Panc1 (cell line): ENCODE measurements around the gene GRHL1. TPM values are rescaled to one million over a fixed set of nuclear protein-coding genes. Genes with fewer than 3 reads are reported as not detected.

Source experiments
- ATAC-seq: fragments of 200-7000 bp; cut with Tn5 transposase; 2 replicates; pipeline ENCODE4 v1.9.1; 2020; ENCODE audit warnings: mild to moderate bottlenecking, moderate library complexity
- BruUV-seq: library from RNA; stranded (reverse); fragments of 400-500 nt; replicated peaks from 2 replicates; lab custom pipeline; 2021; lab: Mats Ljungman, UMichigan
- CTCF ChIA-PET: fragments of 300-600 bp; sonication (Branson Sonifier 250); formaldehyde crosslinking; loops from one replicate; lab custom pipeline; 2022; ENCODE audit warnings: antibody characterized with exemption; lab: Charles Lee
- POLR2A ChIA-PET: fragments of 300-600 bp; sonication (Branson Sonifier 250); formaldehyde crosslinking; loops from one replicate; lab custom pipeline; 2022; ENCODE audit warnings: antibody characterized with exemption; lab: Charles Lee
- DNase-seq: peaks from one replicate; pipeline ENCODE4 v3.0.0-alpha.2; 2010; ENCODE audit warnings: low read depth, low spot score
- H3K27ac ChIP-seq: 2 replicates; pipeline ENCODE4 v1.5.1; 2011; ENCODE audit warnings: mild to moderate bottlenecking, low read length, inconsistent platforms
- H3K27me3 ChIP-seq: fragments of 200-500 bp; sonication (Bioruptor generic); 2 replicates; pipeline ENCODE4 v1.6.0; 2014; ENCODE audit warnings: low read length, inconsistent platforms; ENCODE audit not compliant: control insufficient read depth, insufficient read depth
- H3K36me3 ChIP-seq: fragments of 200-500 bp; sonication (Bioruptor generic); 2 replicates; pipeline ENCODE4 v1.5.1; 2014; ENCODE audit warnings: inconsistent platforms, mild to moderate bottlenecking, low read length, moderate library complexity; ENCODE audit not compliant: control insufficient read depth, insufficient read depth
- H3K4me1 ChIP-seq: 2 replicates; pipeline ENCODE4 v1.5.1; 2011; ENCODE audit warnings: inconsistent platforms, mild to moderate bottlenecking, low read length, moderate library complexity; ENCODE audit not compliant: control insufficient read depth, insufficient read depth
- H3K4me3 ChIP-seq, 2 experiments: 2 replicates each; pipeline ENCODE4 v1.5.1; 2011 to 2012; ENCODE audit warnings: low read depth in 2 of 2, low read length in 2 of 2, mild to moderate bottlenecking in 2 of 2, inconsistent platforms in 1 of 2, moderate library complexity in 1 of 2
- H3K9me3 ChIP-seq: fragments of 200-500 bp; sonication (Bioruptor generic); 2 replicates; pipeline ENCODE4 v1.5.1; 2014; ENCODE audit warnings: low read depth, mild to moderate bottlenecking, inconsistent platforms, low read length, moderate library complexity; ENCODE audit not compliant: control insufficient read depth, insufficient read depth
- POLR2AphosphoS5 ChIP-seq: IDR thresholded peaks from 2 replicates; pipeline ENCODE4 v1.6.1; 2012; ENCODE audit warnings: mild to moderate bottlenecking, low read depth, low read length, moderate library complexity
- SIN3A ChIP-seq: IDR thresholded peaks from 2 replicates; pipeline ENCODE4 v1.6.1; 2012; ENCODE audit warnings: low read depth, mild to moderate bottlenecking, low read length, moderate library complexity, borderline replicate concordance; ENCODE audit not compliant: insufficient read depth
- TCF7L2 ChIP-seq: IDR thresholded peaks from 2 replicates; pipeline ENCODE4 v1.6.1; 2011; ENCODE audit warnings: mild to moderate bottlenecking, low read depth, low read length, inconsistent platforms
- in situ Hi-C: cut with HindIII; loops from 2 replicates; pipeline ENCODE4 v1.10.0; 2016; ENCODE audit warnings: low sequenced_read_pairs, low pct_unique_long_range_greater_than_20kb
- intact Hi-C: fragments of 100-400 bp; cut with micrococcal nuclease; formaldehyde crosslinking; loops from one replicate; pipeline ENCODE4 v1.10.0; 2022; ENCODE audit not compliant: unreplicated experiment
- total RNA-seq: library from RNA; stranded (reverse); gene quantifications from one replicate; pipeline ENCODE4 v1.2.1, GENCODE V29; 2021; ENCODE audit not compliant: unreplicated experiment
- TF ChIP-seq, protein P1 (sequence below), 2 experiments: IDR thresholded peaks; 2 replicates each; pipeline ENCODE4 v1.6.1; 2011 to 2012; ENCODE audit warnings: low read depth in 2 of 2, control low read depth in 1 of 2, low read length in 1 of 2, mild to moderate bottlenecking in 1 of 2, moderate library complexity in 1 of 2; ENCODE audit not compliant: insufficient read depth in 1 of 2
- TF ChIP-seq, protein P2 (sequence below): fragments of 450-650 bp; IDR thresholded peaks from 2 replicates; pipeline ENCODE4 v1.5.1; 2017; ENCODE audit warnings: mild to moderate bottlenecking

GRHL1 gene
- total RNA-seq, 1 experiment from 2014 or later, result 4.7 TPM

DNA sequence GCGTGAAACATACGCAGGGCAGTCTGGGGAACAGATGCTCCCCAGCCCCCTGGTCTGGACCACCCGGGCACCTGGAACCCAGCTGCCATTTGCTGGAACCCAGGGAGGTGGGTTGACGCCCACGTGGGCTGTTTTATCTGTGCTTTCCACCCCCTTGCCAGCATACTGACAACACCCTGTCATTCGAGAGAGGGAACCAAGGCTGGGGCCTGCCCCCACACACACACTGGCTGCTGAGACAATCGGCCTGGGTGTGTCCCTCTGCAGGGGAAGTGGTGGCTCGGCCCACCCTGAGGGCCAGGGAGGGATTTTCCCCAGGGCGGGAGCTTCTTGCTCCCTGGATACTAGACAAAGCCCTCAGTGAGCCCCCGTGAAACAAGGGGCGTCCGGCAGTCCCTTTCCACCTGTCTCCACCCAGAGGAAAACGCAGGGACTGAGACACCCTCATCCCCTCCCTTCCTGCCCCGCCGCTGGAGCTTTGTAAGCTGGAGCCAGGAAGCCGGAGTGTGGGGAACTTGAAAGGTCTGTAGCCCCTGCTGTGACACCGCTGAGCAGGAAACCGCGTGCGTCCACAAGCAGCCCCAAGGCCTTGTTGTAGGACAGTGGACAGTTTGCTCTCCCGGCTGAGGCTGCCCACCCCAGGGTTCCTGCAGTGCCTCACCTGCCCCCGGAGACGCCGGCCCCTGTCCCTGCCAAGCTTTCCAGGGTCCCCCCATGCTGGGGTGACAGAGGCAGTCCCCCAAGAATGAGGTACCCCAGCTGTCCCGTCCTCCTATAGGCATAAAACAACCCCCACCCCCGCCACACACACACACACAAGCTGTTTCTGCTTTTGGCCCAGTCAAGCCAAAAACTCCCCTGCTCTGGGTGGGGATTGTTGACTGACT is 77.7 kb downstream of the GRHL1 start:
- in situ Hi-C loops (no loop called here), intact Hi-C loops (no loop called here)
- Histone ChIP-seq H3K4me3 (no peak overlapping the region), H3K9me3 (no peaks in the 10 kb centered on the region), H3K36me3 (no peaks in the 10 kb centered on the region), H3K27ac (no peak overlapping the region), H3K27me3 (no peaks in the 10 kb centered on the region), H3K4me1 (peaks cover 4% of the 10 kb centered on the region; the same call in 1 of the 2 replicates)
- no TSS peak for BruUV-seq
- DNase-seq (no peak), ATAC-seq (peak; percentile 37; the same call in 1 of the 2 replicates)
- no peak for TF ChIP-seq TCF7L2
- TF ChIP-seq, protein P1, sequence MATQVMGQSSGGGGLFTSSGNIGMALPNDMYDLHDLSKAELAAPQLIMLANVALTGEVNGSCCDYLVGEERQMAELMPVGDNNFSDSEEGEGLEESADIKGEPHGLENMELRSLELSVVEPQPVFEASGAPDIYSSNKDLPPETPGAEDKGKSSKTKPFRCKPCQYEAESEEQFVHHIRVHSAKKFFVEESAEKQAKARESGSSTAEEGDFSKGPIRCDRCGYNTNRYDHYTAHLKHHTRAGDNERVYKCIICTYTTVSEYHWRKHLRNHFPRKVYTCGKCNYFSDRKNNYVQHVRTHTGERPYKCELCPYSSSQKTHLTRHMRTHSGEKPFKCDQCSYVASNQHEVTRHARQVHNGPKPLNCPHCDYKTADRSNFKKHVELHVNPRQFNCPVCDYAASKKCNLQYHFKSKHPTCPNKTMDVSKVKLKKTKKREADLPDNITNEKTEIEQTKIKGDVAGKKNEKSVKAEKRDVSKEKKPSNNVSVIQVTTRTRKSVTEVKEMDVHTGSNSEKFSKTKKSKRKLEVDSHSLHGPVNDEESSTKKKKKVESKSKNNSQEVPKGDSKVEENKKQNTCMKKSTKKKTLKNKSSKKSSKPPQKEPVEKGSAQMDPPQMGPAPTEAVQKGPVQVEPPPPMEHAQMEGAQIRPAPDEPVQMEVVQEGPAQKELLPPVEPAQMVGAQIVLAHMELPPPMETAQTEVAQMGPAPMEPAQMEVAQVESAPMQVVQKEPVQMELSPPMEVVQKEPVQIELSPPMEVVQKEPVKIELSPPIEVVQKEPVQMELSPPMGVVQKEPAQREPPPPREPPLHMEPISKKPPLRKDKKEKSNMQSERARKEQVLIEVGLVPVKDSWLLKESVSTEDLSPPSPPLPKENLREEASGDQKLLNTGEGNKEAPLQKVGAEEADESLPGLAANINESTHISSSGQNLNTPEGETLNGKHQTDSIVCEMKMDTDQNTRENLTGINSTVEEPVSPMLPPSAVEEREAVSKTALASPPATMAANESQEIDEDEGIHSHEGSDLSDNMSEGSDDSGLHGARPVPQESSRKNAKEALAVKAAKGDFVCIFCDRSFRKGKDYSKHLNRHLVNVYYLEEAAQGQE (IDR thresholded peaks at IDR 0.05; ENCODE audit: insufficient read depth in 1 of 2, low read depth in 2 of 2, low read length in 1 of 2), result no peak
- TF ChIP-seq POLR2AphosphoS5, result no peak
- TF ChIP-seq SIN3A, result no peak
- TF ChIP-seq, protein P2, sequence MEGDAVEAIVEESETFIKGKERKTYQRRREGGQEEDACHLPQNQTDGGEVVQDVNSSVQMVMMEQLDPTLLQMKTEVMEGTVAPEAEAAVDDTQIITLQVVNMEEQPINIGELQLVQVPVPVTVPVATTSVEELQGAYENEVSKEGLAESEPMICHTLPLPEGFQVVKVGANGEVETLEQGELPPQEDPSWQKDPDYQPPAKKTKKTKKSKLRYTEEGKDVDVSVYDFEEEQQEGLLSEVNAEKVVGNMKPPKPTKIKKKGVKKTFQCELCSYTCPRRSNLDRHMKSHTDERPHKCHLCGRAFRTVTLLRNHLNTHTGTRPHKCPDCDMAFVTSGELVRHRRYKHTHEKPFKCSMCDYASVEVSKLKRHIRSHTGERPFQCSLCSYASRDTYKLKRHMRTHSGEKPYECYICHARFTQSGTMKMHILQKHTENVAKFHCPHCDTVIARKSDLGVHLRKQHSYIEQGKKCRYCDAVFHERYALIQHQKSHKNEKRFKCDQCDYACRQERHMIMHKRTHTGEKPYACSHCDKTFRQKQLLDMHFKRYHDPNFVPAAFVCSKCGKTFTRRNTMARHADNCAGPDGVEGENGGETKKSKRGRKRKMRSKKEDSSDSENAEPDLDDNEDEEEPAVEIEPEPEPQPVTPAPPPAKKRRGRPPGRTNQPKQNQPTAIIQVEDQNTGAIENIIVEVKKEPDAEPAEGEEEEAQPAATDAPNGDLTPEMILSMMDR, result no peak
- POLR2A ChIA-PET, result no interaction called here
- CTCF ChIA-PET, result no interaction called here

DNA sequence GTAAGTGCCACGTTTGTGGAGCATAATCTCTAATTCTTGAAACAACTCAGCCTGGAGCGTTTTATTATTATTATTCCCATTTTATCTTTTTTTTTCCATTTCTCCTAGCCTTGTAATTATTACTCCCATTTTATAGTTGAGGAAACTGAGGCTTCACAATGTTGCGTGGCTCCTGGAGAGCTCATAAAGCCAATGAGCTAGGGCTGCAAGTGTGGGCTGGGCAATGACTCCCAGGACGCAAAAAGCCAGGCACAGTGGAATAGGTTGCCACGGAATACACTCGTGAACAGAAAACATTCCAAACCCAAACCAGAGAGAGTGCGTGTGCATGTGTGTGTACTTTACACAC is 78.4 kb downstream of the GRHL1 start:
- TF ChIP-seq POLR2AphosphoS5 (no peak), SIN3A (no peak), TCF7L2 (no peak)
- TF ChIP-seq, protein P1 (IDR thresholded peaks at IDR 0.05; ENCODE audit: insufficient read depth in 1 of 2, low read depth in 2 of 2, low read length in 1 of 2), result no peak
- TF ChIP-seq, protein P2, result no peak
- POLR2A ChIA-PET, result no interaction called here
- in situ Hi-C loops, result no loop called here
- intact Hi-C loops, result no loop called here
- Histone ChIP-seq H3K9me3 (no peaks in the 10 kb centered on the region), H3K27ac (no peak overlapping the region), H3K27me3 (no peaks in the 10 kb centered on the region), H3K4me3 (no peak overlapping the region), H3K4me1 (peaks cover 4% of the 10 kb centered on the region; the same call in 1 of the 2 replicates), H3K36me3 (no peaks in the 10 kb centered on the region)
- ATAC-seq (no peak), DNase-seq (no peak)
- no TSS peak for BruUV-seq
- CTCF ChIA-PET, result no interaction called here
